Adrenal gland (tissue), 12 donors: ENCODE measurements around the gene DOCK7. TPM values are rescaled to one million over a fixed set of nuclear protein-coding genes. Genes with fewer than 3 reads are reported as not detected.

Experiments used
- DNase-seq, 7 donors: peaks; one replicate each; pipeline ENCODE4 v3.0.0-alpha.2; 2019 to 2020
- H3K27ac ChIP-seq, 5 donors: fragments of 200-600 bp; sonication (generic) in 4 of 5; 1 replicate in 3 of 5; 2 replicates in 2 of 5; pipeline versions ENCODE4 v1.5.1 to v1.8.0; 2016 to 2020; ENCODE audit warnings: mild to moderate bottlenecking in 1 of 5
- H3K27me3 ChIP-seq: fragments of 200-600 bp; 2 replicates; pipeline ENCODE4 v1.8.0; 2021
- H3K36me3 ChIP-seq, 2 donors: fragments of 200-600 bp; replicated peaks in 1 of 2; 1 replicate in 1 of 2; 2 replicates in 1 of 2; pipeline versions ENCODE4 v1.5.1 to v1.8.0; 2018 to 2022
- H3K4me1 ChIP-seq, 2 donors: fragments of 200-600 bp; replicated peaks in 1 of 2; 1 replicate in 1 of 2; 2 replicates in 1 of 2; pipeline versions ENCODE4 v1.5.1 to v1.8.0; 2018 to 2021
- H3K4me3 ChIP-seq, 4 donors: fragments of 200-600 bp; sonication (generic) in 3 of 4; one replicate each; pipeline ENCODE4 v1.5.1; 2016 to 2018
- H3K9me3 ChIP-seq, 3 donors: fragments of 200-600 bp; sonication (generic) in 1 of 3; replicated peaks in 1 of 3; 1 replicate in 2 of 3; 2 replicates in 1 of 3; pipeline versions ENCODE4 v1.5.1 to v1.8.0; 2016 to 2021
- CTCF ChIP-seq, 6 experiments: fragments of 450-650 bp in 4 of 6; fragments of 200-600 bp in 2 of 6; sonication (generic) in 1 of 6; IDR thresholded peaks; 1 replicate in 5 of 6; 2 replicates in 1 of 6; pipeline versions ENCODE4 v1.5.1 to v1.8.0; 2016 to 2021; ENCODE audit warnings: antibody characterized with exemption in 6 of 6, mild to moderate bottlenecking in 2 of 6, moderate library complexity in 1 of 6
- POLR2A ChIP-seq, 2 donors: fragments of 450-650 bp; IDR thresholded peaks; one replicate each; pipeline ENCODE4 v1.6.1; 2017; ENCODE audit warnings: antibody characterized with exemption in 2 of 2, mild to moderate bottlenecking in 2 of 2, moderate library complexity in 1 of 2
- WGBS, 4 donors: extraction: QIAGEN DNeasy Blood & Tissue Kit in 2 of 4; methylation state at CpG; one replicate each; pipeline versions ENCODE4 v1.1.5 to v1.1.7; 2013 to 2017; 5-methylcytosine and 5-hydroxymethylcytosine counted together
- intact Hi-C, 2 donors: fragments of 100-400 bp; cut with DNase I; formaldehyde crosslinking; loops; one replicate each; pipeline versions ENCODE4 v1.14.1 to v1.15.0; 2022 to 2023
- polyA plus RNA-seq, 3 donors: library from polyadenylated mRNA; stranded (reverse); fragments of 200-250 nt in 2 of 3; fragments of 350-450 nt in 1 of 3; fragmentation: Illumina TruSeq in 1 of 3; extraction: RNeasy Lipid Tissue Mini Kit (QIAGEN cat#74804) in 1 of 3; gene quantifications; one replicate each; pipeline ENCODE4 v1.2.3, GENCODE V29; 2013 to 2014
- total RNA-seq, 9 donors: library from RNA; depleted of rRNA in 4 of 9; stranded (reverse); fragments of >200 nt in 4 of 9; fragments of 120-200 nt in 1 of 9; fragmentation: NEBNext Ultra II Directional in 1 of 9; extraction: Animal tissue kit (Norgen Biotek cat#: 25700) in 1 of 9; gene quantifications; one replicate each; pipeline versions ENCODE4 v1.1.0 to v1.2.4, GENCODE V29; 2013 to 2023
- donor health status: healthy with polysubstance abuse.
- donor health status: Bipolar disorder and iron deficiency.
- donor health status: DM: yes; HTN: yes; CAD: no.
- donor health status: DM: no; HTN: no; CAD: no.
- donor health status: DM: no; HTN: no; CAD: no.
- donor health status: DM: yes; HTN: yes; CAD: no.

DOCK7 gene
- total and polyA plus RNA-seq, 12 donors = 4.7 to 43.0 (median 22.7) TPM

- Histone ChIP-seq H3K4me1 (peaks cover 9 to 40% of the 10 kb centered on the region in 2 donors), H3K27me3 (no peaks in the 10 kb centered on the region), H3K9me3 (no peaks in the 10 kb centered on the region), H3K36me3 (peaks cover 0 to 3% of the 10 kb centered on the region in 2 donors), H3K27ac (peak within 1 kb of the TSS; percentile 80 to 99 (median 95)), H3K4me3 (peak within 1 kb of the TSS; percentile 79 to 97 (median 90))
- 0 to 1% (median 0%) methylated on average over 20 to 76 of the region's 76 CpGs for WGBS, 4 donors
- TF ChIP-seq POLR2A (IDR thresholded peaks at IDR 0.05) (peak in 1 of 2 donors; percentile 12), CTCF (IDR thresholded peaks at IDR 0.05) (no peak)
- intact Hi-C loops = no loop called here
- peak in 6 of 7 donors; percentile 96 to 99 (median 99) for DNase-seq
These were observed 251.5 kb downstream of the DOCK7 start, which contains the start of gene USP1 for GRCh38 chr1:62436466-62437272. USP1 (plus strand) TSS chr1:62437049; CDS start chr1:62439868, 2,819 bp downstream.

- TF ChIP-seq POLR2A (IDR thresholded peaks at IDR 0.05) (peak; percentile 89 to 93), CTCF (IDR thresholded peaks at IDR 0.05) (peak in 1 of 6 experiments; percentile 3)
- no peaks in the 10 kb centered on the region for H3K27me3 ChIP-seq
- peak overlapping the region; percentile 61 to 97 (median 78) for H3K4me3 ChIP-seq
- H3K9me3 ChIP-seq = no peaks in the 10 kb centered on the region
- peaks cover 9 to 37% of the 10 kb centered on the region in 2 donors for H3K4me1 ChIP-seq
- H3K27ac ChIP-seq = peak overlapping the region; percentile 80 to 99 (median 95)
- DNase-seq = peak in 2 of 7 donors; percentile 95 to 99
- intact Hi-C loops = no loop called here
- no peaks in the 10 kb centered on the region for H3K36me3 ChIP-seq
- 0 to 4% (median 1%) methylated on average over 9 to 45 of the region's 45 CpGs for WGBS, 4 donors
These were observed 252.1 kb downstream of the DOCK7 start for GRCh38 chr1:62436039-62436465.

GRCh38 chr1:62435231-62436038, 252.8 kb downstream of the DOCK7 start:
- WGBS, 4 donors = 43 to 46% (median 44%) methylated on average over 29 to 31 of the region's 31 CpGs
- Histone ChIP-seq H3K4me3 (peak overlapping the region; percentile 61 to 97 (median 78)), H3K36me3 (no peaks in the 10 kb centered on the region), H3K9me3 (no peaks in the 10 kb centered on the region), H3K27ac (peak overlapping the region; percentile 80 to 99 (median 95)), H3K4me1 (peaks cover 9 to 31% of the 10 kb centered on the region in 2 donors), H3K27me3 (no peaks in the 10 kb centered on the region)
- intact Hi-C loops = no loop called here
- TF ChIP-seq POLR2A (IDR thresholded peaks at IDR 0.05) = no peak
- no peak for TF ChIP-seq CTCF (IDR thresholded peaks at IDR 0.05)
- DNase-seq = peak; percentile 5 to 64 (median 23)

- no peaks in the 10 kb centered on the region for H3K36me3 ChIP-seq
- H3K27ac ChIP-seq = no peak overlapping the region
- intact Hi-C loops = no loop called here
- 93 to 94% (median 93%) methylated on average over 12 of the region's 12 CpGs for WGBS, 4 donors
- H3K4me3 ChIP-seq = no peak overlapping the region
- TF ChIP-seq POLR2A (IDR thresholded peaks at IDR 0.05) (no peak), CTCF (IDR thresholded peaks at IDR 0.05) (no peak)
- peak in 2 of 7 donors; percentile 19 to 55 for DNase-seq
- peaks cover 9 to 23% of the 10 kb centered on the region in 2 donors for H3K4me1 ChIP-seq
- H3K27me3 ChIP-seq = no peaks in the 10 kb centered on the region
- no peaks in the 10 kb centered on the region for H3K9me3 ChIP-seq
These were observed 253.6 kb downstream of the DOCK7 start for GRCh38 chr1:62434618-62435001.
